Right ventricle myocardium inferior (tissue), 1 donor: ENCODE results near the gene KBTBD6. TPM values are rescaled to one million over a fixed set of nuclear protein-coding genes. Genes with fewer than 3 reads are reported as not detected.
"Not testable (repeated sequence)": the region's sequence is repeated elsewhere in the genome, so short reads cannot be mapped to it uniquely, and the experiment has no call there.

Experiments
- ATAC-seq: fragments of 200-7000 bp; cut with Tn5 transposase; one replicate; pipeline ENCODE4 v1.9.1; 2020; ENCODE audit warnings: mild to moderate bottlenecking, moderate library complexity
- DNase-seq: peaks from one replicate; pipeline ENCODE4 v3.0.0; 2021; ENCODE audit errors: missing footprints
- intact Hi-C: fragments of 100-400 bp; cut with DNase I; formaldehyde crosslinking; loops from one replicate; pipeline ENCODE4 v1.11.0; 2022
- long read RNA-seq: library from polyadenylated mRNA; unstranded; transcript quantifications from one replicate; pipeline ENCODE4 v2.0.0, GENCODE V29; 2021
- total RNA-seq: library from RNA; stranded (reverse); fragmentation: NEBNext Ultra II Directional; extraction: Animal tissue kit (Norgen Biotek cat#: 25700); gene quantifications from one replicate; pipeline ENCODE4 v1.2.1, GENCODE V29; 2021
- donor health status: DM: no; HTN: yes; CAD: no; lungs with severe emphysema.

The KBTBD6 gene
- 7.7 TPM for total RNA-seq
- long read RNA-seq, full-length matches to known transcripts = 6 of 6 reads
- long read RNA-seq, partial matches to known transcripts = 0 of 6 reads
- long read RNA-seq, other reads (novel, unspliced or antisense) = 0 of 6 reads

DNA sequence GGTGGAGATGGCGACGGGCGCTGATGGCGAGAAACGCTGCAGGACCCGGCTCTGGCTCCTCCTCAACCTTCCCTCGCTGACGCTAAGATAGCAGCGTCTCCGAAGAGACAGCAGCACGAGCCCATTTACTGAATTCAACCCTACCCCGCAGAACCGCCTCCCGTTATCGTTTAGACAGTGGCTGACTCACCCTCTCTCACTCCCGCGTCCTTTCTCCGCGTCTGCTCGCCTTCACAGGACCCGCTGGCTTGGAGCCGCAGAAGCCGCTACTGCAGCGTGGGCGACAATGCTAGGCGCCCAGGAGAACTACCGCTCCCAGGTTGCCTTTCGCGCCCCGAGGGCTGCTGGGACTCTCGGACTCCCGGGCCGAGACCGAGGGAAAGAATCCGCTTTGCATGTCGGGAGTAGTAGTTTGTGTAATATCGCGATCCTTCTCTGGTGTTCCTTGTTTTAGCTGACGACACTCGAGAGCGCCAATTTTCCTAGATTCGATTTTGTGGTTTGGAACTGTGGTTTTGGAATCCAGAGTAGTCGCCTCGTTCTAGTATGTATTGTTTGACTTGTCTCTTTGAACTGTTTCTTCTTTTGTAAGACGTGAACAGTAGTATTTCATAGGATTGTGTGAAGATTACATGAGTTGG, at the start of gene KBTBD6:
Gene KBTBD6, minus strand, starts transcription at position 291 of the 641 bp plus-strand sequence. CDS start 291 bp downstream, outside the sequence.
- peak; percentile 97 for DNase-seq
- intact Hi-C loops = loop anchor here (1.0 to 5.0 kb wide), 3 partner anchors 55 to 72 kb away; partner anchors contain the start of genes KBTBD7 and WBP4
- peak; percentile 99 for ATAC-seq

- ATAC-seq = no peak
- intact Hi-C loops = no loop called here
- DNase-seq = no peak
These were observed 49.6 kb upstream of the KBTBD6 start for GRCh38 chr13:41182231-41182630.

- intact Hi-C loops = no loop called here
- no peak for DNase-seq
These were observed 47.1 kb upstream of the KBTBD6 start for GRCh38 chr13:41179593-41180250.

DNA sequence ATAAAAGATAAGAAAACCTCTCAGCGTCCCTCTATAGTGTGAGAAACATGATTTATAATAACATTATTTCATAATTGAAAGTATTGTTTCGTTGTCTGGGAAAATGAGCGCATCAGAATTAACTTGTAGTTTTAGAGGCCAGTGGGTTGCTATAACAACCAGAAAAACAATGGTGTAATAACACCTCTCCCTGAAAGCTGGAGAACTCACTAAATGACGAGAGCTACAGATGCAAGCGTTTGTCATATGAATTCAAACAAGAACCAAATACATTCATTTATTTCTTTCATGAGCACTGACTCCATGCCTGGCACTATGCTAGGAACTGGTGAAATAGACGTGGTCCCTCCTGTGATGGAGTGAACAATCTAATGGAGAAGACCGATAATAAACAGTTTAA, 45.4 kb upstream of the KBTBD6 start:
- ATAC-seq = no peak
- DNase-seq = no peak
- intact Hi-C loops = no loop called here

More at GRCh38 chr13:41179593-41180250, 47.1 kb upstream of the KBTBD6 start:
- no peak for ATAC-seq

- DNase-seq (no peak), ATAC-seq (no peak)
- intact Hi-C loops = no loop called here
These were observed 45.0 kb upstream of the KBTBD6 start for GRCh38 chr13:41177616-41178015.

GRCh38 chr13:41175576-41175975, 43.0 kb upstream of the KBTBD6 start:
- intact Hi-C loops, DNase-seq, ATAC-seq: not testable (repeated sequence)

- DNase-seq = no peak
- intact Hi-C loops = no loop called here
- ATAC-seq = no peak
These were observed 29.5 kb upstream of the KBTBD6 start for GRCh38 chr13:41162151-41162550.

- intact Hi-C loops = no loop called here
- no peak for DNase-seq
- ATAC-seq = no peak
These were observed 26.6 kb upstream of the KBTBD6 start for GRCh38 chr13:41159174-41159573.

DNA sequence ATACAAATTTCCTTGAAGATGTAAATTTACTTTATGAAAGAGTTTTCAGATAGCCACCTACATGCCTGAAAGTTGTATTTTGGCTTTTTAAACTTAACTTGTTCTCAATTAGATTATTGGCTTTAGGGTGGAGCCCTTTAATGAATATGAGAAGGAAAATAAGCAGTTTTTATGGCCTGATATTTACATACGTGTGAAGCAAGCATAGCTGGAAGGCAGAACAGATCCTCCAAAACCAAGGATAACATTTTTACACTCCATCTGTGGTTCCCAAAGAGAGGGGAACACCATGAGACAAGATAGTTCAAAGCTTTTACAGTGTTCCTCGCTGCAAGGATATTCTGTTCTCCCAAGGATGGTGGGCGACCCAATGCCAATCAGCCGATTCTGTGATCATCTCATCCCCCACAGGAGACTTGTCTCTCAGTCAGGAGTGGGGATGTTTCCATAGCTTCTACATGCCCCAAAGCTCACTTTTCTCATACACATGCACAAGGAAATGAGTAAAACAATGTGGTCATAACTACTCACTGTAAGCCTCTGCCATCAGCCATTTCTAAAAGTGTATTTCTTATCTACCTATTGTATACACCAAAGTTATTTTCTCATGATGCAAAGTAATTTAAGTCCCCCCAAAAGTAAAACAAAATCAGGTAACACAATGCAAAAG, 24.6 kb upstream of the KBTBD6 start:
- intact Hi-C loops = no loop called here
- ATAC-seq (no peak), DNase-seq (no peak)

DNA sequence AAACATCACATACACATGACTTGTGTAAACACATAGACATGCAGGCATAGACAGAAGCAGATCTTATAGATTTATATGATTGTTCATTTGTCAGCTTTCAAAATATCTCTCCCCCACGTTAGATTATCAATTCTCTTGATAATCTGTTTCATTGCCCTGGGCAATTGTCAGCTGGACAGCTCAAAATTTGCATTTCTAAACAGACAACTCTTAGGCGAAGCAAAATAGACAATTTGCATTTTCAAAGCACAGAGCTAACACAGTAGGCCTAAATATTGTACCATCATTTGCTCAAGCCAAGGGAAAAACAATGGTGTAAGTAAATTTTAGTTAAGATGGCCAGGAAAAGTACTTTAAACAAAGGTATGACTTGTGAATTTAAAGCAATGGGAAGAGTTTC, 24.0 kb upstream of the KBTBD6 start:
- DNase-seq (no peak), ATAC-seq (no peak)
- intact Hi-C loops = no loop called here

- DNase-seq (no peak), ATAC-seq (no peak)
- intact Hi-C loops = no loop called here
These were observed 21.4 kb upstream of the KBTBD6 start for GRCh38 chr13:41154042-41154441.

GRCh38 chr13:41152005-41152404, 19.4 kb upstream of the KBTBD6 start:
- ATAC-seq (no peak), DNase-seq (no peak)
- intact Hi-C loops = no loop called here

DNA sequence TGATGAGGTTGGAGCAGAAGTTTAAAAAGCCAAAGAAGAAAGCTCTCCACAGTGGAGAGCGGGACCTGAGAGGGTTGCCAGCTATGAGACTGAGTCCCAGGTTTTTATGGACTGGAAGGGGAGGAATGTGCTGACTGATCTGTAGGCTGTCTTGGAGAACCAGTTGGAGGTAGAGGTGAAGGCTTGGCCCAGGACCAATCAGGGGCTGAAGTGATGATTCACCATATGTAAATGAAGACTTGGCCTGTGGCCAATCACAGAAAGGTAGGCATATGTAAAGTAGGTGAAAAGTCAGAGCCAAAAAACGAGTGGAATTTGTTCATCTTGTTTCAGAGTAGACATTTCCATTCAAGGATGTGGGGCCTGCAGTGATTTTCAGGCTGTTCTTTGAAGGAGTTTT, 17.5 kb upstream of the KBTBD6 start:
- no peak for ATAC-seq
- no peak for DNase-seq
- intact Hi-C loops = no loop called here

- ATAC-seq (no peak), DNase-seq (no peak)
- intact Hi-C loops = no loop called here
These were observed 16.0 kb upstream of the KBTBD6 start for GRCh38 chr13:41148419-41149283.

- no peak for ATAC-seq
These were observed 12.7 kb upstream of the KBTBD6 start for GRCh38 chr13:41145136-41145908.

GRCh38 chr13:41144576-41144975, 12.0 kb upstream of the KBTBD6 start:
- ATAC-seq = no peak
- intact Hi-C loops = no loop called here
- no peak for DNase-seq

More at GRCh38 chr13:41145136-41145908, 12.7 kb upstream of the KBTBD6 start:
- DNase-seq = no peak
- intact Hi-C loops = no loop called here

- DNase-seq (no peak), ATAC-seq (no peak)
- intact Hi-C loops = no loop called here
These were observed 6.8 kb upstream of the KBTBD6 start for GRCh38 chr13:41139296-41139966.

- intact Hi-C loops = no loop called here
- no peak for ATAC-seq
- DNase-seq = no peak
These were observed 5.3 kb upstream of the KBTBD6 start for GRCh38 chr13:41137951-41138350.
